UCSD-AML1 (cell line): ENCODE measurements around the gene SPOCD1.

Experiments used
- DNase-seq: peaks from one replicate; lab custom pipeline; 2025; ENCODE audit not compliant: unreplicated experiment; lab: John Stamatoyannopoulos, UW

Gene SPOCD1

GRCh38 chr1:31801458-31801857, 14.4 kb downstream of the SPOCD1 start:
- DNase-seq, result no peak

GRCh38 chr1:31800674-31800967, 15.2 kb downstream of the SPOCD1 start:
- no peak for DNase-seq

- DNase-seq, result no peak
Observed at GRCh38 chr1:31799895-31800673, 15.7 kb downstream of the SPOCD1 start.

- no peak for DNase-seq
Observed at GRCh38 chr1:31799196-31799894, 16.5 kb downstream of the SPOCD1 start.

- DNase-seq, result no peak
Observed at GRCh38 chr1:31798433-31799195, 17.2 kb downstream of the SPOCD1 start.

- no peak for DNase-seq
Observed at GRCh38 chr1:31798086-31798432, 17.8 kb downstream of the SPOCD1 start.

- no peak for DNase-seq
Observed at GRCh38 chr1:31797216-31797615, 18.6 kb downstream of the SPOCD1 start.

GRCh38 chr1:31796707-31797106, 19.1 kb downstream of the SPOCD1 start:
- no peak for DNase-seq

GRCh38 chr1:31795801-31796621, 19.8 kb downstream of the SPOCD1 start:
- DNase-seq, result no peak

- DNase-seq, result no peak
Observed at GRCh38 chr1:31795096-31795675, 20.6 kb downstream of the SPOCD1 start.

GRCh38 chr1:31793586-31794285, 22.1 kb downstream of the SPOCD1 start:
- DNase-seq, result no peak

- DNase-seq, result no peak
Observed at GRCh38 chr1:31793086-31793485, 22.7 kb downstream of the SPOCD1 start.

- DNase-seq, result no peak
Observed at GRCh38 chr1:31792541-31792940, 23.3 kb downstream of the SPOCD1 start.

- no peak for DNase-seq
Observed at GRCh38 chr1:31792116-31792515, 23.7 kb downstream of the SPOCD1 start.

- no peak for DNase-seq
Observed at GRCh38 chr1:31791131-31791858, 24.5 kb downstream of the SPOCD1 start.

GRCh38 chr1:31790641-31791091, 25.2 kb downstream of the SPOCD1 start:
- no peak for DNase-seq

GRCh38 chr1:31790140-31790539, 25.7 kb downstream of the SPOCD1 start:
- DNase-seq, result no peak

GRCh38 chr1:31789259-31790065, 26.4 kb downstream of the SPOCD1 start:
- DNase-seq, result peak; percentile 91

- no peak for DNase-seq
Observed at GRCh38 chr1:31788825-31789256, 27.0 kb downstream of the SPOCD1 start.
